B cell (primary cell): ENCODE measurements around the gene DDX25.

Source experiments
- CTCF ChIP-seq: fragments of 200-600 bp; IDR thresholded peaks from one replicate; pipeline ENCODE4 v1.8.0; 2022; ENCODE audit warnings: antibody characterized with exemption, mild to moderate bottlenecking
- EZH2 ChIP-seq: IDR thresholded peaks from 2 replicates; pipeline ENCODE4 v1.6.1; 2012; ENCODE audit warnings: borderline replicate concordance, low read depth, mild to moderate bottlenecking, moderate library complexity, low read length; ENCODE audit not compliant: insufficient read depth, poor library complexity, severe bottlenecking

- TF ChIP-seq CTCF = no peak
- TF ChIP-seq EZH2 = no peak
Observed at GRCh38 chr11:125954123-125954944, 50.0 kb downstream of the DDX25 start.
